Fibroblast of skin of back (primary cell): ENCODE results near the gene FOXO1.
A peak's percentile ranks its signal among the peaks of the same experiment; 100 is the strongest.

Source experiments
- DNase-seq: peaks from one replicate; pipeline ENCODE4 v3.0.0-alpha.2; 2013

Gene FOXO1

GRCh38 chr13:40635315-40635995 lies 31.0 kb downstream of the FOXO1 start:
- no peak for DNase-seq

DNA sequence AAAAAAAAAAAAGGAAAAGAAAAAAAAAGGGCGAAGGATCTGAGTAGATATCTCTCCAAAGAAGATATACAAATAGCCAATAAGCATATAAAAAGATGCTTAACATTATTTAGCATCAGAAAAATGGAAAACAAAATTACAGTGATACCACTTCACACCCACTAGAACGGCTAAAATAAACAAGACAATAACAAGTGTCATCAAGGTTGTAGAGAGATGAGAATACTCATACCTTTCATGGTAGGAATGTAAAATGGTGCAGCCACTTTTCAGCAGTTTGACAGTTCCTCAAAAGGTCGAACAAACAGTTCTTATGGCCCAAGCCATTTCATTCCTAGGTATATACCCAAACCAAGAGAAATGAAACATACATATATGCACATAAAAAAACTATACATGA lies 33.5 kb downstream of the FOXO1 start:
- no peak for DNase-seq

- no peak for DNase-seq
Measured at GRCh38 chr13:40631605-40632004, 34.8 kb downstream of the FOXO1 start.

DNA sequence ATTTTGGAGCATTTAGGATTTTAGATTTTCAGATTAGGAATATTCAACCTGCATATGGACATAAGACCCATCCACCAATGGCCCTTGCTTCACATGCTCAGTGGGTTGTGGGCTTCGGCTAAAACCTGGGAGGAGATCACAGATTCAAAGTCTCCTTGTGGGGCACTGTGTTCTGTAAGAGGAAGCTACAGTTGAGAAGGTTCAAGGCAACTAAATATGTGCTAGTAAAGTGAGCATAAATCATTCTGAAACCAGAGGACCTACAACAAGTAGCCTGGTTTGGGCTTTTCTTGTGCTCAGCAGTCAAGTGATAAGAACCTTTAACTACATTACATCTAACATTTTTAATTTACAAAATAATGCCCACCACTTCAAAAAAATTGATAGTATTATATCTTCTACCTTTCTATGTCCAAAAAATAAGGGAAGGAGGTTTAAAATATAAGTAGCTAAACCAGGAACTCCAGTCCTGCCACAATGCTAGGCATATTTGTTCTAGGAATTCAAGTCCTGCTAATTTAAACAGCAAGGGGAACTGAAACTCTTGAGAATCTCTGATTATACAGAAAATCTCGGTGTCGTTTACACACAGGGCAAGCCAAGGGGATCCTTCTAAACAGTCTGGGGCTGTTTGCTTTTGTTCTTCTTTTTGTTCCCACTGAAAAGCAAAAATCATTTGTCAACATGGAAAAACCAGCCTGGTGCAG lies 36.6 kb downstream of the FOXO1 start:
- no peak for DNase-seq

GRCh38 chr13:40626977-40627376 lies 39.5 kb downstream of the FOXO1 start:
- no peak for DNase-seq

GRCh38 chr13:40626561-40626960 lies 39.9 kb downstream of the FOXO1 start:
- DNase-seq, result no peak

- DNase-seq, result no peak
Measured at GRCh38 chr13:40624986-40625385, 41.5 kb downstream of the FOXO1 start.

DNA sequence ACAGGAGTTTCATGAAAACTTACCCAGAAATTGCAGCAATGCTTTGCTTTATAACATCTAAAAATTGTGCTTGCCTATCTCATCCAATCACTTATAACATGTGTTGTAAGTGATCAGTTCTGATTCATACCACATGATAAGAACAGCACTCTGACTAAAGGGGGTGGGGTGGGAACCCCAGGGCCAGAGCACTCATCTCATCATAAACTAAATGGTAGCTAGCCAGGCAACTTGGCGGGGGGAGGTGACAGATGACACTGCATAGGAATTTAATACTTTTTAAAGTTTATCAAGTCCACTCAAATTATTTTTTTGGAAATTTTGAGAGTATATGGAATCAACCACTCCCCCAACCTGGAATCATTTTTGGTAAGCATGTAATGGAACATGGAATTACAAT lies 42.1 kb downstream of the FOXO1 start:
- peak; percentile 19 for DNase-seq

- DNase-seq, result no peak
Measured at GRCh38 chr13:40622761-40623160, 43.7 kb downstream of the FOXO1 start.

DNA sequence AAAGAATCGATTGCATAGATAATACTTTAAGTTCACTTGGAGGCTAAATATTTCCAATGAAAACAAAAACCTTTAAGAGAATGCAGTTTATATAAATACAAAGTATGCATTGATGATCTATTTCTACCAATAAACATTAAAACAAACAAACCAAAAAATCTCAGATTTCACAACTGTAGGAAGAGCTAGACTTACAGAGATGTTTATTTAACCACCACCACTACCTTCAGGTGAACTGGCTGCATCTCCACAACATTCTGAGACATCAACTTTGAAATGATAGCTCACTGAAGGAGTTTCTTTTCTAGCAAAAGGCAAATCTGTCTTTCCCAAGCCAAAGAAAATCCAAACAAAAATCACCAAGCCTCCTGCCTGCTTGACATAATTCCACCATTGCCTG lies 44.2 kb downstream of the FOXO1 start:
- no peak for DNase-seq

- no peak for DNase-seq
Measured at GRCh38 chr13:40619479-40619814, 47.0 kb downstream of the FOXO1 start.

DNA sequence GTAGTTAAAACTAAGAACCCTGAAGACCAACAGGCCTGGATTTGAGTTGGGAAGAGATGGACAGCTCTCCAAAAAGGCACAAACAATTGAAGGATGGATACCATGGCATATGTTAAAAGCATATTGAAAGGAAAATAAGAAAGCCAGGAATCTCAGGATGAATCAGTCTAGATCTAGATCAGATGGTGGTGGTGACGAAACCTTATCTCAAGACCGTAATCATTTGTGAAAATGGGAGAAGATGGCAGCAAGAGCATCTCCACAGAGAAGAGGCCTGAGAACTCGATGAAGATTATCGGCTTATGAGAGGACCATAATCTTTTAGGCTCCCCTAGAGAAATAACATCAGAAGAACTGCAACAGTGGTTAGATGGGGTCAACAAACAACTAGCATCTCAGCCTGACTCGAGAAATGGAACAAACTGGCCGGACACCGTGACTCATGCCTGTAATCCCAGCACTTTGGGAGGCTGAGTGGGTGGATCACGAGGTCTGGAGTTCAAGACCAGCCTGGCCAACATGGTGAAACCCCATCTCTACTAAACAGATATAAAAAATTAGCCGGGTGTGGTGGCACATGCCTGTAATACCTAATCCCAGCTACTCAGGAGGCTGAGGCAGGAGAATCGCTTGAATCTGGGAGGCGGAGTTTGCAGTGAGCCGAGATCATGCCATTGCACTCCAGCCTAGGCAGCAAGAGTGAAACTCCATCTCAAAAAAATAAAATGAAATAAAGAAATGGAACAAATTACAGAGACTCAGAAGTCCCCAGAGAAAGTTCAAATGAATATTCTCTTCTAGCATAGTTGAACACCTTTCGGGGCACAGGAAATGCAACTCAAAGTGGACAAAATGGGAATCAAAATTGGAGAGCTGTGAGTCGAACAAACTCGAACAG lies 47.6 kb downstream of the FOXO1 start:
- DNase-seq, result no peak

- no peak for DNase-seq
Measured at GRCh38 chr13:40617801-40618356, 48.6 kb downstream of the FOXO1 start.

- no peak for DNase-seq
Measured at GRCh38 chr13:40615619-40616018, 50.8 kb downstream of the FOXO1 start.

- no peak for DNase-seq
Measured at GRCh38 chr13:40613914-40614313, 52.5 kb downstream of the FOXO1 start.

- DNase-seq, result no peak
Measured at GRCh38 chr13:40613192-40613818, 53.1 kb downstream of the FOXO1 start.

DNA sequence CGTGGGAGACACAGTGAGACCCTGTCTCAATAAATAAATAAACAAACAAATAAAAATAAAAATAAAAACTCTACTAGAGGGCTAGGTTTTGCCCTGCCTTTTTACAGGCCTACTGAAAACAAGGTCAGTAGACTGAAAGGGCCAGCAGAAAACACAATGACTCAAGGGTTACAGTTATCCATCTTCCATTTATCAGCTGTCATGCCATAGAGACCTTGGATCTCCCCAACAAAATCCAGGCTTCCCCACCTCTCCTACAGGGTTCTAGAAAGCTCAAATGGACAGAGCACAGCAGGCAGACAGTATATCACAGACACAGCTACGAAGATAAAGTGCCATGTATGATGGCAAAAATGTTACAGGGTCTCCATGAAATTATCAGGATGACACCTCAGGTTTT lies 54.4 kb downstream of the FOXO1 start:
- no peak for DNase-seq

DNA sequence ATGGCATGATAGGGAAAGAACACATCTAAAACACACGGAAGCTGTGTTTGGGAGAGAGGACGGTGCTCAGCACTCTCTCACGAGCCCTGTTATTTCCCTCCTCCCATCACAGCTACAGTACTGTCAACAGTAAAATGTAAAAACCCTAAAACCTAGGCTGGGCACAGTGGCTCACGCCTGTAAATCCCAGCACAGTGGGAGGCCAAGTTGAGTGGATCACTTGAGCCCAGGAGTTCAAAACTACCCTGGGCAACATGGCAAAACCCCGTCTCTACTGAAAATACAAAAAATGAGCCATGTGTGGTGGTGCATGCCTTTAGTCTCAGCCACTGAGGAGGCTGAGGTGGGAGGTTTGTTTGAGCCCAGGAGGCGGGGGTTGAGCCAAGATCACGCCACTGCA lies 54.8 kb downstream of the FOXO1 start:
- no peak for DNase-seq

- DNase-seq, result no peak
Measured at GRCh38 chr13:40611004-40611403, 55.4 kb downstream of the FOXO1 start.

DNA sequence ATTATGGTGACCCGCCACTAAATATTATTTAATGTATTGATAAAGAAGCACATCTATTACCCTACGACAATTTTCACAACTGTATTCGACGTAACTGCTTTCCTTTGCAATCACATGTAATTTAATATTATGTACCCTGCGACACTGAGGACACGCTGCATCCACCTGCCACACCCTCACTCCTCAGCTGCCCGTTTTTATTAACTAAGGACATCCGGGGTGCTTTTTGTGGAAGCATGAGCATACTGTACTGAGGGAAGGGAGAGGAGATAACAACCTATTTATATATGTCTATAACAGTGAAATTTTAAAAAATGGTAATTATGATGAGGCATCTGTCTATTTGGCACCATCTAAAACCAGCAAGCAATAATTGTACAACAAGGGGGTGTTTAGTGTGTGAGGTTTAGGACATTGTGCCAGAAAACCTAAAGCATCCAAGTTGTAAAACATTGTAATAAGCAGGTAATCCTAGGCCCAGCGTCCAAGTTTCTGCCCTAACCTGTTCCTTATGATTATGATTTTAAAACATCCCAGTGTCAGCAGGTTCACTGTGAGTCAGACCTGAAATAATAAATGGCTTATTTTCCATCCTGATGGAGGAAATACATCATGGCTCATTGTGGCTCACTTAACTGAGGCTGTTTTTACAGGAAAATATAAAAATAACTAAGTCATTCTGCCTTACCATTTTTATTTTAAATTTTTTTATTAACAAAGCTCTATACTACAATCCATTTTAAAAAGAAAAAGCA lies 56.3 kb downstream of the FOXO1 start:
- DNase-seq, result no peak

- DNase-seq, result no peak
Measured at GRCh38 chr13:40608308-40608707, 58.1 kb downstream of the FOXO1 start.

DNA sequence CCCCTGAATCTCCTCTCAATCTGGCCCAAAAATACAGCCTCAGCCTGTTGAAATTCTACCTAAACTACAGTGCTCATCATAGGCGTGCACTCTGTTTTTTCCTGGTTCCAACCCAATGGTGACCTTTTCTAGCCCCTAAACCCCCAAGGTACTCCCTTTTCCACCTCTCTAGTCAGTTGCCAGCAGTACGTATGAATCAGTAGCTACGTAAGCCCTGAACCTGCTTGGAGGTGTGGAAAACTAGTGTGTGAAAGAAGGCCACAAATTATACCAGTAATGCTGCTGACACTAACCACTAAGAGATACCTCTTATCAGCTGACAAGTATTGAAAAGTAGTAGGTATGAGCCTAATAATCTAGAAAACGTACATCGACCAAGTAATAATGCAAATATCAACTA lies 60.9 kb downstream of the FOXO1 start:
- no peak for DNase-seq
